Activated CD4-positive, alpha-beta T cell treated with anti-CD3 and anti-CD28 coated beads, Interleukin-2, amount 50 U/mL, for 48 hours (primary cell): ENCODE results near the gene CFAP43.

Source experiments
- DNase-seq, 2 experiments: peaks; one replicate each; pipeline ENCODE4 v3.0.0-alpha.2; 2020

Gene CFAP43

GRCh38 chr10:104130041-104130440 is 102.1 kb downstream of the CFAP43 start:
- no peak for DNase-seq

- DNase-seq = no peak
Observed at GRCh38 chr10:104128214-104128613, 104.0 kb downstream of the CFAP43 start.

DNA sequence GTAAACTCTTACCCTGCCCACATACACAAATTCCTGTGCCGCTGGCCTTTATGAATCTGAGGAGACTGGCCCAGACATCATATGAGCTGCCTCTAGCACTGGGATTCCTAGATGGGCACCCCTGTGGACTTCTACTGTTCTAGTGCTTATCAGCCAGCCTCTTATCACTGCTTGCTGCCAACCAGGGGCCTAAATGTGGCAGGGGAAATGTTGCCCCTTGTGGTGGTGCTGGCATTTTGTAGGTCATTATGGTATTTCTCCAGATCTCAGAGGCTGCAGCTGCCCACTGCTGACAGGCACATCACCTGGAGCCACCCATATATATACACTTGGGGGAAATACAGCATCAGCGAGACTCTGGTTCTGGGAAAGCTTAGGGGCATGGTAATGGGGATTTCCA is 104.8 kb downstream of the CFAP43 start:
- peak in 1 of 2 experiments; percentile 13 for DNase-seq

DNA sequence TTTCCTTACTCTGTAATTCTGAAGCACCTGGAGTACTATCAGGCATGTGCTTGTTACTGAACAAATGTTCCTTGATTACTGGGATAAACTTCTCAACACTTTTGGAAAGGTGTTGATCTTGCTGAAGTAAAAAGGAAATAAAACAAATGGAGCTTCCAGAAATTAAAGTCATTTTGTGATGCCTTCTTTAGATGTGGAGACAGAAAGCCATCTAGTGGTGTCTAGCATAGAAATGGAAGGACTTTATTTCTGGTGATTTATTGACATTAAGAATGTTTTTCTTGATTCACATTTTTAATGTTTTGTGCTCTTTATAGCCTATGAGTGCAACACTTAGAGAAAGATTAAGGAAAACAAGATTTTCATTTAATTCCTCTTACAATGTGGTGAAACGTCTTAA is 108.8 kb downstream of the CFAP43 start:
- no peak for DNase-seq

DNA sequence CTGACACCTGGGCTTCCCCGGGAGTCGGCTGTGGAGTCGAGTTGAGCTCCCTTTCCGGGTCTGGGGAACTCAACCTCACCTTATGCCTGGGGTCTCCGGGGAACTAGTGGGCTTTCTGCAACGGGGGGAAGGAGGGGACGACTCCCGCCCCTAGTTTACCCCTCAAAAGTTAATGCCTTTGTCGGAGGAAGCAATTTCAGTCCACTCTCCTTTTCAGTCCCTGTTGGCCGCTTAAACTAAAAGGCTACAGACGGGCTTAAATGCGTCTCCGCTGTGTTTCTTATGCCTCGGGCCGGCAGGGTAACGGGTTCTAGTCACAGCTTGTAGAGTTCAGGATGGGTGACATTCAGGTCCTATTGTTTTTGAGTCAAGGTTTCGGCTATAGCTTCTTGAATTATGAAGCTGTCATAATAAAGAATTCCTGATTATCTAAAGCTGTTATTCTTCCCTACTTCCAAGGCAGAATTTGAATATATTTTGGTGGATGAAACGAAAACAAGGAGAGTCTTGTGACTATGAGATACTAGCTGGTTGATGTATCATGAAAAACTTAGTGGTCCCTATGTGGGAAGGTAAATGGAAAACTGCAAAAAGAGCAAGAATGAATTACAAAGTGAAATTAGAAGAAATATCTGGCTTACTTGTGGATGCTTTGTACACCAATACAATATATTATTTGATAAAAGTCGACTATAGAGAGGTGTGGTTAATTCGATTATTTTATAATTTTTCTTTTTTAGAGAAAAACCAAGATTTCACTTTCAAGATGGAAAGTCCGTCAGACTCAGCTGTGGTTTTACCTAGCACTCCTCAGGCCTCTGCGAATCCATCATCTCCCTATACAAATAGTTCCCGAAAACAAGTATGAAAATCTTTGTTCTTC is 109.7 kb downstream of the CFAP43 start:
- DNase-seq = no peak

DNA sequence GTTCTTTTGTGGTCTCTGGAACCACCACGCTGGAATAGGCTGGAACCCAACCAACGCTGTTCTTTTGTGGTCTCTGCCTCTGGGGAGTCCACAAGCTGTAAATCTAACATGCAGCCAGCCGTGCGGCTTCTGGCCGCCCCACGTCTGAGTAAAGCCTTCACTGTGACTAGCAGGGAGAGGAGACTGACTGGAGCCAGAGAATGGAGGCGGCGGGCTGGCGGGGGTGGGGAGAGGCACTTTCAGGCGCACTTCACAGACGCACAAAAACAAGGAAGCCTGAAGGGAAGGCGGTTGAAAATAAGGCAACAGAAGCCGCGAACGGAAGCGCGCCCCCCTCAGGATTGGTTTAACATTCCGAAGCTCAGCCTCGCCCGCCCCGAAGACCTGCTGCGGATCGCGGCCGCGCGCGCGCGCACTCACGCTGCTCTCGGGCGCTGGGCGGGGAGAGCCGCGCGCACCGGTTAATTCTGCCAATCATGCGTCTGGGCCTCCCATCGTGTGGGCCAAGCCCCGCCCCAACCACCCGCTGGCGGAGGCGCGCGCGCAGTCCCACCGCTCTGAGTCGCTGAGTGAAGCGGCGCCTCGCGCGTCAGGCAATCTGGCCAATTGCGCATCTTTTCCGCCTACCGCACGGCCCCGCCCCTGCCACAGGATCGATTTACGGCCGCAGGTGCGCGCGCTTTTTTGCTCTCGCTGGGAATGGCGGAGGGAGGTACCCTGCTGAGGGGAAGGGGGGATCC is 110.5 kb downstream of the CFAP43 start, which contains the start of gene SFR1:
Gene SFR1, plus strand, starts transcription at position 687 of the 740 bp plus-strand sequence. Its CDS starts 13 bp downstream, at position 700.
- DNase-seq = peak; percentile 99

DNA sequence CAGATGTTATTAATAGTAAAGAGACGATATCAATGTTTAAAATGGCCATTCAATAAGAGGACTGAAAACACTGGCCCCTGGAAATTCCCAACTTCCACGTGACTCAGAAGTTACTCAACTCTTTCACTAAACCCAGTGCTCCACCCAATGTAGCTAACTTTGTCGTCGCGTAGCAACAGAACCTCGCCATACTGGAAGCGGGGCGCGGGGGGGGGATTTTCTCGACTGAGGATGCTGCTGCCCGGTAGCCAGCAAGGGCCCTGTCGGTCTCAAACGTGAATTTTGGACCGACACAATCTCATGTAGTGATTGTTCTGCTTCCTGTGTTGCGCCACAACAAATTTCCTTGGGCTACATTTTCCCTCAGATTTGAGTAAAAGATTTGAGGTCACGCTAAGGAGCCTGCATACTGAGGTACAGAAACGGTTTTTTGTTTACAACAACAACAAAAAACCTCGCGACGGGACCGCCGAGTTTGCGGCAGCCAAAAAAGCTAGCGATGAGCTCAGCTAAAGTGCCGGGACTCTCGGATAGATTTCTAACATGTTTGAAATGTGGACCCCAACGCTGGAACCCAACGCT is 111.2 kb downstream of the CFAP43 start:
- DNase-seq = peak; percentile 87 to 91

DNA sequence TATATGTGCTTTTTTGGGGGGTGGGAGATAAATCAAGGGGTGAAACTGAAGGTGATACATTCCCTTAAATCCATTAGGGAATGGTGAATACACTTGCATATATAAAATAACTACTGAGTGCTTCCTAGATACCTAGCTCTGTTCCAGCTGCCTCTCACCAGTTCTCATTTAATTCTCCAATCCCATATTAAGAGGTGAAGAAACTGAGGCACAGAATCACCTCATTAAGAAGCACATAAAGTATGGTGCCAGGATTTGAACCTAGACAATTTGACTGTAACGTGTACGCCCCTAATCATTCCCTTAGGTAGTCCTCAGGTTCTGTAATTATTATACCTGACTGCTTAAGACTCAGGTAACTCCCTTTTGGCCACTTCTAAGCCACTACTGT is 111.7 kb downstream of the CFAP43 start:
- DNase-seq = no peak

DNA sequence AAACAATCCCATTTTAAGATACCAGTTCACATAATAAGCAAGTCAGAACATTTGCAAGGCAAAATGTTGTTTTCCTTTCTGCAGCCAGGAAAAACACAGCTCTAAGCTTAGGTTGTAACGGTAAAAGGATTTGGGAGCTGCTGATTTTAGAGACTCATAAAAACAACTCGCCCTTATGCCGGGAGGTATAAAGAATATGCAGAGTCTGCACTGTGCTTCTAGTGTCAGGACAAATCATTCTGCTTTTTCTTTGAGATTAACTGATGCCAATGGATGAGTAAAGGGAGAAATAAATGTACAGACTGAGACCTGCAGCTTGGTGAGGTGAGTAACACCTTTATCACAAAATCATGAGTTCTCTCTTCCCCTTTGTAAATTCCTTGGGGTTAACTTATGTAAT is 112.2 kb downstream of the CFAP43 start:
- no peak for DNase-seq

DNA sequence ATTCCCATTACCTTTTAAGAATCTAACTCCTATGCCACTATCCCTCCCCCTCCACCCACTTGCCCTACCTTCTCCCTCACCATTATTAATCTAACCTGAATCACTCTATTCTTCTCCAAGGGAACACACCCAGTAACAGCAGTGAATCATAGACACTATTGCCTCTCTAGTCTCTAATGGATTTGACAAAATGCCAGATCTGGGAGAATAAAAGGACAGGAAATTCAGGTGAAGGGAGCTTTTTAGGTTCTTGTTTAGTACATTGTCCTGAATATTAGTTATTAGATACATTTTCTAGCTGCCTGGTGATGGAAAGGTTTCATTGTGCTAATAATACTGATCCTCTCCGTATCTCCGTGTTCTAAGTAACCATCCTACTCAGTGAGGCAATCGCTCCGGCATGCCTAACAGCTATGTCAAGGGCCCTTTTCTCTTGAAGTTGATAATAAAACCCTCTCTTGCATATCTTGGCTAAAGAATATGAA is 114.3 kb downstream of the CFAP43 start:
- no peak for DNase-seq

DNA sequence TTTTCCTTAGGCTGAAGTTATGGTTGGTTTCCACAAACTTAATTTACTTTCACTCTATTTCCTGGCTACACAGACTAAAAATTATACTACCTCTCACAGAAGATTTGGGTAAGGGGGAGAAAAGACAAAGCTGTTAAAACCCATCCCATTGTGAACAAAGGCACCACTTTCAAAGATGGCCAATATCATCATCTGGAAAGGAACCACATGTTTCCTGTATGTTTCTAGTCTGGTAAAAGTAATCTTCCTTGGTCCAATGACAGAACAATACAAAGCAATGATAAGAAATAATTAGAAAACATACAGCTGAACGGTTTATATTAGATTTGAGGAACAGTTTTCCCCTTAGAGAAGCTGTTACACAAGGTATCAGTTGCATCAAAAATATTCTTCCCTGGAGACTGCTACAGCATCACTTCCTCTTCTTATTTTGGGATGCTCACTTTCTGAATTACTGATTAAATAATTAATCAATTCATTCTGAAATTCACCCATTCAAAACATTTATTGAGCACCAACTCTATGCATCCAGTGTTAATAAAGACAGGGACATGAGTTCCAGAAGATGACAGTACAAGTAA is 118.7 kb downstream of the CFAP43 start:
- no peak for DNase-seq

GRCh38 chr10:104109908-104110662 is 122.1 kb downstream of the CFAP43 start:
- DNase-seq = no peak

GRCh38 chr10:104104926-104105325 is 127.2 kb downstream of the CFAP43 start:
- no peak for DNase-seq

GRCh38 chr10:104104418-104104817 is 127.7 kb downstream of the CFAP43 start:
- DNase-seq = no peak

DNA sequence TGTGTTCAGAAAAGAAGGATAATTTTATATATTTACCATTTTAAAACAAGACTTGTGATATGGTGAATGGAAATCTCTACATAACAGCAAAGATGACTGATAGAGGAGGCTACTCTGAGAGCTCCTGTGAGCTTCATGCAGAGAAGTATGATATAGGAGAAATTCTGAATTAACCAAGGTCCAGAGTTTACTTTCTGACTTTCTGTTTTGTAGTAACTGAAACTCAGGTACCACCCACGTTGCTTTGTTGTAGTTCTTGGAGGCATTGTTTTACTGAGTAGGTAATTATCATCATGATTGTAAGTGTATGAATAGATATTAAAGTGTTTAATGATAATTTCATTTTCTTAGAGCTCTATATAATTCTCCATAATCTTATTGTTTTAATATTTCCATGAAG is 128.2 kb downstream of the CFAP43 start:
- DNase-seq = no peak

- DNase-seq = no peak
Observed at GRCh38 chr10:104101902-104102301, 130.3 kb downstream of the CFAP43 start.

DNA sequence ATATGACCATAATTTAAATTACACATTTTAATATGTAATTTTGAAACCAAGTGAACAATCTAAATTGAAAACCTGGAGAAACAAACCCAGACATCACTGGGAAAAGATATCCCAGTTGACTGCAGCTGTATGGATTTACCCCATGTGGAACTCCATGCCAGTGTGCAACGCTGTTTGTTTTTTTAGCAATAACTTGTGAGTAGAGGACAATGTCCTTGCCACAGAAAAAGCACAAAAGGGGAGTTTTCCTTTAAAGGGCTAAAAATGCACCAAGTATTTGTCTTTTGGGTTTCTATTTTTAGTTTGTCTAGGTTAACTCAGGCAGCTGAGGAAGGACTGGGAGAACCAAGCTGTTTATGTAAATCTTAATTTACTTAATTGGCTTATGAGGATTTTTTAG is 131.4 kb downstream of the CFAP43 start:
- DNase-seq = no peak

GRCh38 chr10:104099941-104100340 is 132.2 kb downstream of the CFAP43 start:
- no peak for DNase-seq

- DNase-seq = no peak
Observed at GRCh38 chr10:104099269-104099668, 132.9 kb downstream of the CFAP43 start.

GRCh38 chr10:104098358-104098925 is 133.7 kb downstream of the CFAP43 start:
- no peak for DNase-seq

GRCh38 chr10:104096692-104097091 is 135.5 kb downstream of the CFAP43 start:
- no peak for DNase-seq

DNA sequence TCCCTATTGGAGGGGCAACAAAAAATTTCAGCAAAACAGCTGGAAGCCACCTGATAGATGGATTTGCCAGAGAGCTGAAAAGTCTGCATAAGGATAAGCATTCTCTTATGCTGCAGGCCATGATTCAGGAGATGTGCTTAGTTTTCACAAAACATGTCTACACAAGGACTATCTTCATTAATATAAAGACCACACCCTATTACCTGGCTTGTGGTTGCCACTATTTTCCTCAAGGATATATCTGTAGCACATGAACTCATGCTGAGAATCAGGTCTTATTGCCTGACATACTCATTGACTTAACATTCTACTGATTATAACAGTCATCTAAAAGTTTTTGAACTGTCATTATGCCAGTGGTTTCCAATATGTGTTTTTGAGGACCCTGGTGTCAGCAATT is 139.4 kb downstream of the CFAP43 start:
- DNase-seq = no peak
